ENCODE results near the gene WNT2B. TPM values are rescaled to one million over a fixed set of nuclear protein-coding genes. Genes with fewer than 3 reads are reported as not detected.

Gene WNT2B
- total RNA-seq, 1 experiment from 2014 or later, result 17.3 TPM

DNA sequence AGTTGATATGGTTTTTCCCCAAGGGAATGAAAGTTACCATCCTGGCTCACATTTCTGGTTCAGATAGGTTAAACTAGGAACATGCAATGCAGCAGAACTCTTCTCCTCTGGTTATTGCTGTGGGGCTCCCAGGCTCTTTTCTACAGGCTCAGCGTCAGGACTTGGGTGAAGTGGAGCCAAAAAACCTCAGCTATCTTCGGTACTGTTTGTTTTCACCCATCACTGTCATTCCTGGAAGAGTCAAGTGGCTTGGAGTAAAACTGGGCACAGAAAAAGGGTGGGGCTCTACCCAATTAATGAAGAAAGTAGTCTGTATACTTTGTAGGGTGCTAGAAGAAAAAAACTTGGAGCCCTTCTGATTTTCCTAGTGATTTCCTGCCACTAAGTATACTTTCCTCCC lies 9.4 kb downstream of the WNT2B start:
- no peak for DNase-seq (ENCODE audit: low spot score)
- in situ Hi-C loops (cut with HindIII; ENCODE audit: low sequenced_read_pairs), result no loop called here

DNA sequence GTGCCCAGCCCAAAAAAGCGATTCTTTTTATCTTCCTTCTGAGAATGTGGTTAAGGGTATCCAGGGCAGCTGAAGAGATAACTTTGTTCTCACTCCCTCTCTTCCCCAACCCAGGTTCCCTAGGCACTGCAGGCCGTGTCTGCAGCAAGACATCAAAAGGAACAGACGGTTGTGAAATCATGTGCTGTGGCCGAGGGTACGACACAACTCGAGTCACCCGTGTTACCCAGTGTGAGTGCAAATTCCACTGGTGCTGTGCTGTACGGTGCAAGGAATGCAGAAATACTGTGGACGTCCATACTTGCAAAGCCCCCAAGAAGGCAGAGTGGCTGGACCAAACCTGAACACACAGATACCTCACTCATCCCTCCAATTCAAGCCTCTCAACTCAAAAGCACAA lies 11.4 kb downstream of the WNT2B start:
- in situ Hi-C loops (cut with HindIII; ENCODE audit: low sequenced_read_pairs), result no loop called here
- no peak for DNase-seq (ENCODE audit: low spot score)

DNA sequence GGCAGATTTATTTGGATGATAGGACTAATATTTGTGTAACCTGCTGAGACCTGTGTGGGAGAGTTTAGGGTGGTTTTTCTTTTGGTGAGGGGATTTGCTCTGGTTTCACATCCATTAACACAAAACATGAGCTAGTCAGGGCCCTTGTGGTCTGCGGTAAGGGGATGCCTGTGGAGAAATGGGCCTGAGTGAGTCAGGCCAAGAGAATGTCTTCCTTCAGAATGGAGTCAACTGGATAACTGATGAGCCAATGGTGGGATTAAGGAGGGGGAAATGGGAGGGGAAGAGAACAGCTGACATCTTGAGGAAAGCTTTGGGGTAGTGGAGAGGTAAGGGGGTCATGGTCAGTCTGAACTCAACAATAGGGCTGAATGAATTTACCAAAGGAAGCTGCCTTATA lies 13.9 kb downstream of the WNT2B start:
- in situ Hi-C loops (cut with HindIII; ENCODE audit: low sequenced_read_pairs), result no loop called here

DNA sequence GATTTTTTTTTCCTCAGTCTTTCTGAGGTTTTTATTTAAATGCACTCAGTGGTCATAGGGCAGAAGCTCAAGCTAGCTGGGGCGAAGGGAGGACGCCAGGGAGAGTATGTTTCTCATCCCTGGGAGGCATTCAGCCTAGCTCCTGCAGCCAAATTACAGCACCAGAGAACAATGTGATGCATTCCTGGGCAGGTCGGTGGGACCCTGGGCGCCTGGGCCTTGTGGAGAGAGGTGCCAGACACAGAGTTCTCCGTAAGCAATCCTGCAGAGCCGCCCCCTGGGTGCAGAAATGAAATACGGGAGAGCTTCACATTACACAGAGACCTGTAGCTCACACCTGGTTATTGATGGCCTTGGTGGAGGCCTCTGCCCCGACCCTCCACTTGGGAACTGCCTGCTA lies 15.5 kb downstream of the WNT2B start:
- in situ Hi-C loops (cut with HindIII; ENCODE audit: low sequenced_read_pairs), result no loop called here
- peak; percentile 33 for DNase-seq (ENCODE audit: low spot score)

More for the DNA sequence above, 13.9 kb downstream of the WNT2B start:
- DNase-seq (ENCODE audit: low spot score), result no peak

DNA sequence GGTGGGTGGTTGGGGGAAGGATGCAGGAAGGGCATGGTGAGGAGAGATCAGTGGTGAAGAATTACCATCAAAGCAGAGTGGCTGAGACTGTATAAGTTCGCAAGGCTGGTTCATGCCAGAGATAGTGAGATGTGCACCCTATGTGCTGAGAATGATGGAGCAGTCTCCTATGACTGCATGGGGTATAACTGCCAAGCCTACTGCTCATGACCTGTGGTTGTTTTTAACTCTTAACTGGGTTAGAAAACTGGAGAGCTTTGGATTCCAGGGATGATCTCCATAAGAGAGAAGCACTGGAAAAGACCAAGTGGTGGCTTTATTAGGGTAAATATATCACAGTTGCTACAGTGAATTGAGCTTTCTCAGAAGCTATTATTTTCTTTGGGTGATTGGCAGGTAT lies 16.2 kb downstream of the WNT2B start:
- peak; percentile 10 for DNase-seq (ENCODE audit: low spot score)
- in situ Hi-C loops (cut with HindIII; ENCODE audit: low sequenced_read_pairs), result no loop called here

DNA sequence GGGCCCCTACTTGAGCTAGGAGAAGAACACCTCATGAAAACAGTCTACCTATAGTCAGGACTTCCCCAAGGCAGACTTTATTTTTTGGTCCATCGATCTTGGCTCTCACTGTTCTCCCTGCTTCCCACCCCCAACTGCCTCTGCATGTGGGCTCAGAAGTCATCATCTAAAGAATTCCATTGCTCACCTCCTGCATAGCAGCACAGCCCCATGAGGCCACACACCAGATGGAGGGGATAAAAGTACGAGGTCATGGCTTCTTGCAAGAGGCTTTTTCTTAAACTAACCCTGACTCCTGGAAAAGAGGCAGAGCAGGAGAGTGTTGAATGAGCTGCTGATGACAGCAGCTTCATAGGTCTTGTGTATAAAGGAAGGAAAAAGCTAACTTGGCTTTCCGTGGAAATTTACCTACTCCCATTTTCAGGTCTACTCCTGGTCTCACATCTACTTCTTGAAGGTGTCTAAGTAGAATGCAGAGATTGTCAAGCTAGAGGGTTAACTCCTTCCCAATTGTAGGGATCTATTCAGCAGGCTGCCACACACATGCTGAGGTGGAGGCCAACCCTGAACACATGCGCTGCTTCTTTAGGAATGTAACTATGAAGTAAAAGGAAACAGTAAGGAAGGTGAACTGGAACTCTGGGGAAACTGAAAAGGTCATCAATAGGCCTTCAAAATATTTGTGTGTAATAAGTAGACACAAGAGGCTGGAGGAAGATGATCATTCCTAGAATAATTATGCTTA lies 18.7 kb downstream of the WNT2B start:
- in situ Hi-C loops (cut with HindIII; ENCODE audit: low sequenced_read_pairs), result no loop called here
- peak; percentile 46 for DNase-seq (ENCODE audit: low spot score)

DNA sequence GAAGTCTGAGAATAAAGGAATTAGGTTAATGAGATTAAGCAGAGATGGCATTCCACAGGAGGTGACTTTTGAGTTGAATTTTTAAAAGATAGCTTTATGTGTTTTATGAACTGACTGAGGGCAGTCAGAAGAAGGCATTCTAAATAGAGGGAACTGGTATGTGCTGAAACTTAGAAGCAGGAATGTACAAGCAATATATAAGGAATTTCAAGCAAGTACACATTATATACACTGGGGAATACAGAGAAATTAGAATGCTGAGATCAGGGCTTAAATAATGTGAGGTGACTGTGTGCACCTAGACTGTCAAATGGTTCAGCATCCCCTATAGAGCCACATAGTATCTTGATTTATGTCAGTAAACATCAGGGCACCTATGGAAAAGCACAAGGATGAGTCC lies 19.3 kb downstream of the WNT2B start:
- in situ Hi-C loops (cut with HindIII; ENCODE audit: low sequenced_read_pairs), result no loop called here
- peak; percentile 10 for DNase-seq (ENCODE audit: low spot score)

DNA sequence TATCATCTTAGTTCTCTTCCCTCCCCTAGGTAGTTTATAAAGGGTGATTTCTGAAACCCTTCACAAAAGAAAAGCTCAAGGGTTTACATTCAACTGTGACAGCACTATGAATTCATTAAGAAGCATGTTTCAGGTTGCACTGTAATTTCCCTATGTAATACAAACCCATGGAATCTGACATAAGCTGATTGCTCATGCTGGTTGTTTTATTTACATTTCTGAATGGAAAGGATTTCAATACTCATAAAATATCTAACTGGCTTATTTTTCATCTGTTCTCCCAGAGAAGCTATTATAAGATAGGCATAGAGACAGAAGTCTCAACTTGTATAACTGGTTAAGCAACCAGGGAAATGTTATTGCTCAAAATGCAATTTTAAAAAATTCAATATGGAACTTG lies 20.5 kb downstream of the WNT2B start:
- DNase-seq (ENCODE audit: low spot score), result no peak
- in situ Hi-C loops (cut with HindIII; ENCODE audit: low sequenced_read_pairs), result no loop called here

DNA sequence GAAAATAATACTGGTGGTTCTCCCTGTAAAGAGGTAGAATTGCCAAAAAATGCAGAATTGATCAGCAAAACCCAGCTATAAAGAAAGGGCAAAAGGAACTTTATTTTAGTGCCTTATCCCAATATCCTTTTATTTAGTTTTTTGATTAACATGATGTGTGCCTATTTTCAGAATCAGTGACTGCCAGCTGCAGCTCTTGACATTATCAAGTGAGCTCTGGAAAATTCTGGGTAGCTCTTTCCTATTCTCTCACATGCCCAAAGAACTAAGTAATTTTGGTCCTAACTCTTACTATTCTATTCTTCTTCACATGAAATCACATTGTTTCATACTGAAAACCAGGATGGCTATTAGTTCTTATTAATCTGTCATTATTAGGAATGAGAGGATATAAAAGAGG lies 22.1 kb downstream of the WNT2B start:
- DNase-seq (ENCODE audit: low spot score), result no peak
- in situ Hi-C loops (cut with HindIII; ENCODE audit: low sequenced_read_pairs), result no loop called here

DNA sequence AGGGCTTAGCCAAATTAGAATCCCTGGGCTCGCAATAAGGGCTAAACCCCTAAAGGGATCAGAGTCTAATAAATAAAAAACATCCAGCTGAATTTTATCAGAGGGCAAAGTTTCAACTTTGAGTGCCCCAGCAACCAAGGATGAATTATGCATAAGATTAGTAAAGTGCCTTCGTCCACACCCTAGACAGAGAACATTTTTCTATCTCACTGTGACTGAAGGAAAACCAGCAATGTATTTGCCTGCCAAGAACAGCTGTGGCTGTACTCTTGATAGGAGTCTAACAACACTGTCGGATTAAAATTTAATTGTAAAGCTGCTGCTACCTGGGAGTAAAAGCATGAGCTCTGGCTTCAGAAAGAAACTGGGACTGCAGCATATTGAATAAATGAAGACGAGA lies 23.3 kb downstream of the WNT2B start:
- DNase-seq (ENCODE audit: low spot score), result no peak
- in situ Hi-C loops (cut with HindIII; ENCODE audit: low sequenced_read_pairs), result no loop called here

DNA sequence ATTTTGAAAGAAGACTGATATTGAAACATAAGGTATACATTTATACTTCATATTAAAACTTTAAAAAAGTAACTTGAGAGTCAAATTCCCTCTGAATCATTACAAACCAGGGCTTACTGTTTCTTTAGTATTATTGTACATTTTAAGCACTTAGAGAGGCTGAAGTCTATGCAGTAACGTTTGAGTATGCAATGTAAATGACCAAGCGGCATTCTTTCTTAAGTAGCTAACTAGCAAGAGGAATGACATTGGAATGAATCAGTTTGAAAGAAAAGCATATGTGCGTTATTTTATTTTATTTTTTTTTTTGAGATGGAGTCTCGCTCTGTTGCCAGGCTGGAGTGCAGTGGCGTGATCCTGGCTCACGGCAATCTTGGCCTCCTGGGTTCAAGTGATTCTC lies 24.3 kb downstream of the WNT2B start:
- in situ Hi-C loops (cut with HindIII; ENCODE audit: low sequenced_read_pairs), result no loop called here

DNA sequence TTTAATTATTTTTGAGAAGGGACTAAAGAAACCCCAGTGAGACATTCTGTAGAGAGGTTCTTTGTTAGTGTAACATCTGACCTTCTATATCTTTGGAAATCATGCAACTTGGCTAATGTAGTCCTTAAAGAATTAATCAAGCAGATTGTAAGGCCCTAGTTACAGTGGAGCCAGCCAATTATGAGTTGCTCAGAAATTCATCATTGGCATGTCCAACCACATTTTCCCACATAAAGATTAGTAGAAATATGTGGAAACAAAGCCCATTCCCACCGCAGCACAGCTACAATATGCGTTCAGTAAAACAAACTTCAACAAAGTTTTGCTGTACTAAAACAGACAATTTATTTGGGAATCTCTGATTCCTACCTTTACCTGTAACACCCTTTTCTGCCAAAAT lies 27.8 kb downstream of the WNT2B start:
- in situ Hi-C loops (cut with HindIII; ENCODE audit: low sequenced_read_pairs), result no loop called here
- no peak for DNase-seq (ENCODE audit: low spot score)

More for the DNA sequence above, 24.3 kb downstream of the WNT2B start:
- no peak for DNase-seq (ENCODE audit: low spot score)

DNA sequence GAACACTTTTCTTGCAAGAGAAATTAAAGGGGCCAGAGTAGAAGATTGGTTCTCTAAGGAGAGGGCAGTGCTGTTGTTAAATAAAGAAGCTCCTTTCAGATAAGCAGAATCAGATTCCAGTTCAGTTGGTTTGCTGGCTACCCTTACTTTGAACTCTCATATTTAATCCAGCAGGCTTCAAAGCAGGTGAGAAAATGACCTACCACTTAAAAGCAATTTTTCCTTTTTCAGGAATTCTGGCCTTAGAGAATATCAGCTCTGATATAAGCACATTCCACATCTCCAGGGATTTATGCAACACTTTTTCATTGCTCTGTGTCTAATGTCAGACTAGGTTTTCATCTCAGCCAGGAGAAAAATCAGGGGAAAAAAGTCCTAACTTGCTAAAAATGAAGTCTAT lies 28.7 kb downstream of the WNT2B start:
- in situ Hi-C loops (cut with HindIII; ENCODE audit: low sequenced_read_pairs), result no loop called here
- DNase-seq (ENCODE audit: low spot score), result no peak

DNA sequence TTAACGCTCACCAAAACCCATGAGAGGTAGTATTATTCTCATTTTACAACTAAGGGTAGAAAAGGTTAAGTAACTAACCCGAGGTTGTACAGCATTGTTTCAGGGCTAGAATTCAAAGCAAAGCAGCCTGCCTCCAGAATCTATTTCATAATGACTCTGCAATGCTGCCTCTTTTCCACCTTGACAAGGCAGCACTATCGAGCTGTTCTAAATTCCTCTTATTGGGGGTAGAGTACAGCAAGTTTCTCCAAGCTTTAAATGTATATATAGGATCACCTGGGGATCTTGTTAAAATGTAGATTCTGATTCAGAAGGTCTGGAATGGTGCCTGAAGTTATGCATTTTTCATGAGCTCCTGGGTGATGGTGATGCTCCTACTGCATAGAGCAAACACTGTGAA lies 30.1 kb downstream of the WNT2B start:
- in situ Hi-C loops (cut with HindIII; ENCODE audit: low sequenced_read_pairs), result no loop called here
- no peak for DNase-seq (ENCODE audit: low spot score)

DNA sequence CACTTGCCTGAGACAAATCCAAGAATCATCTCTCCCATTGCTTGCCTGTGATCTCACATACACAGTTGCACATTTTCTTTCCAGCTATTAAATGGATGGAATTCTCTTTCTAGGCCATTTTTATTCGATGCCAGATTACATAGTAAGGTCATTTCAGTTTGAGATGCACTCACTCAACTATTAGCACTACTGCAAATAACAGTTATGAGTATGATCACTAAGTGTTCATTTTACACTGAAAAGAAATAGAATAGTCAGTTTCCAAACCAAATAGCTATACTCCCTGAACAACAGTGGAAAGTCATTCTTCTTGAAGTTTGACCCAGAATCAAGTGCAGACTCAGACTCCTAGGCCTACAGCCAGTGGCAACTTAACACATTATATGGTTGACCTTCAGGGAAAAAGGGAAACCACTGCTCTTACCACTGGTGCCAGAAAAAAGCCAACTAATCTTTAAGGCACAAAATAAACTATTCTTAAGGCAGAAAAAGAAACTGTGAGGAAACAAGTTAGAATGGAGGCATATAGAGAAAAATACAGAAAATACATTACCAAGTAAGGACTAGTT lies 31.5 kb downstream of the WNT2B start:
- in situ Hi-C loops (cut with HindIII; ENCODE audit: low sequenced_read_pairs), result no loop called here
- DNase-seq (ENCODE audit: low spot score), result no peak

DNA sequence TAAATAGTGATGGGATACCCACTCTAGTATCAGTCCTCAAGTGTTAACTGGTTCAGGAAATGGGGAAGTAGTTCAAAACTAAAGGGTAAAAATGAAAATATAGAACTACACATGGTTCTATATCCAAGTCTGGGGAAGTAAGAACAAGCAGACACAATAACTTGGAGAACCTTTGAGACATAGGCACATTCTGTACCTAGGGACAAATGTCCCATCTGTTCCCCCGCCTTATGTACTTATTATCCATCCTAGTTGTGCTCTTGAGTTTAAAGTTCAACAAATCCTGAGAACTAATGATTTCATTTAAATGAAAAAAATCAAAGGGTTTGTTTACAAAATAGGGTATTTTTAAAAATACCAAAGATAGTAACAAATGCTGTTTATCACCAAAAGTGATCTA lies 32.5 kb downstream of the WNT2B start:
- in situ Hi-C loops (cut with HindIII; ENCODE audit: low sequenced_read_pairs), result no loop called here

DNA sequence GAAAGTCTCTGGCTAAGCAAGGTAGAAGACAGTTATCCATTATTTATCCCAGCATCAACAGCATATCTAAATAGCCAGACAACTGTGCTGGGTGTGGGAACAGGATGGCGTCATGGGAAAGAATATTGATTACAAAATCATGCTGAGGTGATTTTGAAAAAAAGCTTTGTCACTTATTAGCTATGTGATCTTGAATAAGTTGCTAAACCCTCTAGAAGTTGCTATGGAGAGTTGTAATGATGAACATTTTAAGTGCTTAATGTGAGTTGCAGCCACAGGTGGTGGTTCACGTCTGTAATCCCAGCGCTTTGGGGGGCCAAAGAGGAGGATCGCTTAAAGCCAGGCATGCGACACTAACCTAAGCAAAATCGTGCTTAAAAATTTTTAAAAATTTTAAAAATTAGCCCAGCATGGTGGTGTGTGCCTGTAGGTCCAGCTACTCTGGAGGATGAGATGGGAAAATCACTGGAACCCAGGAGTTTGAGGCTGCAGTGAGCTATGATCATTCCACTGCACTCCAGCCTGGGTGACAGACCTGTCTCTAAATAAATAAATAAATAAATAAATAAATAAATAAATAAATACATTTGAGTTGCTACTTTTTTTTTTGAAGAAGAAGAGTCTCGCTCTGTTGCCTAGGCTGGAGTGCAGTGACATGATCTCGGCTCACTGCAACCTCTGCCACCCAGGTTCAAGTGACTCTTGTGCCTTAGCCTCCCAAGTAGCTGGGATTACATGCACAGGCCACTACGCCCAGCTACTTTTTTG lies 33.6 kb downstream of the WNT2B start:
- in situ Hi-C loops (cut with HindIII; ENCODE audit: low sequenced_read_pairs), result no loop called here
- no peak for DNase-seq (ENCODE audit: low spot score)

More for the DNA sequence above, 32.5 kb downstream of the WNT2B start:
- DNase-seq (ENCODE audit: low spot score), result no peak

DNA sequence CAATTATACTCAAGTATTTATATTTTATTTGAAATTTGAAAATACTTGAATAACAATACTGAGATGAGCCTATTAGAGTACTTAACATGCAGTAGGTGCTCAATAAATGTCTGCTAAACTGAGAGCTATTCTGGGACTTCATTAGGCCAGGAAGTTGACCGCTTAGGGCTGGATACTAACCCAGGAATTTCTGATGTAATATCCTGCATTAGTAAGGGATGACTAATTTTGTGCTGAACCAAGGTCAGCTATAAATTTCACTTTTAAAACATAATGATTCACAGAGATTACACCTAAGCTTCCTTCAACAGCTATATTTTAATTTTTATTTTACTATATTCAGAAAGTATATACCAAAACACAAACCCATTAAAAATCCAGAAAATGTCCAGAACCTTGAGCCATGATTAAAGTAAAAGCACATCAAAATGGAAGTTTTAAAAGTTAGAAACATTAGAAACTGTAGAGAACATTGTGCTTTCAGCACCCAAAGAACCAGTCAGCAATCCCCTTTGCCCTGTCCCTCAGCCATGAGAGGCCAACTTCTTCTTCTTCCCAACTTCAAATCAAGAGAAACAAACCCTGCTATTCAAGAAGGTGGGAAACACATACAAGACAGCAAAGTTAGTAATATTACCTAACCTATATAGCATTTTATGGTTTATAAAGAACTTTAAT lies 35.4 kb downstream of the WNT2B start:
- no peak for DNase-seq (ENCODE audit: low spot score)
- in situ Hi-C loops (cut with HindIII; ENCODE audit: low sequenced_read_pairs), result no loop called here

DNA sequence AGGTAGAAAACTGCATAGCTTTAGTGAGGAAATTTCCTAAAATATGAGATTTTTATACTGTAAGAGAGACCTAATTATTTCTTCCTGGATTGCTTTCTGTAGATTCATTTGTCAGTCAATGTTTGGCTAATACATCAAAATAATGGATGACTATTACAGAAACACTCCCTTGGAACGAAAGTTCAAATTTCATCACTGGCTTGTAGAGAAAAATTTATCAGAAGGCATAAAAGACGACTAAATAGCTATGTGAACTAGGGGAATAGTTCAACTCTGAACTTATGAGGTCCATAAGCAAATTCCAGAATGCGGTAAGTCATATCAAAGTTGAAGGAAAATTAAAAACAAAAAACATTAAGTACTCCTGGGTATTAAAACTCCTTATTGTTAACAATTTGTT lies 36.0 kb downstream of the WNT2B start:
- DNase-seq (ENCODE audit: low spot score), result no peak
- in situ Hi-C loops (cut with HindIII; ENCODE audit: low sequenced_read_pairs), result no loop called here

DNA sequence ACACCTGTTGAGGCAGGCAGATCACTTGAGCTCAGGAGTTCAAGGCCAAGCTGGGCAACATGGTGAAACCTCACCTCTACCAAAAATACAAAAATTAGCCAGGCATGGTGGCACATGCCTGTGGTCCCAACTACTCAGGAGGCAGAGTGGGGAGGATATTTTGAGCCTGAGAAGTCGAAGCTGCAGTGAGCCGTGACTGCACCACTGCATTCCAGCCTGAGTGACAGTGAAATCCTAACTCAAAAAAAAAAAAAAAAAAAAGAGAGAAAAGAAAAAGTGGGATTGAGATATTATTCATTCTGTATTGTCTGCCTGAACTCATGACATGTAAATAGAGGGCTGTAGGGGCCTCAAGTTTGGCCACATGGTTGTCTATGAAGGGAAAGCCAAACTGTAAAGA lies 37.3 kb downstream of the WNT2B start:
- no peak for DNase-seq (ENCODE audit: low spot score)
- in situ Hi-C loops (cut with HindIII; ENCODE audit: low sequenced_read_pairs), result no loop called here
